Kidney (tissue), 14 donors: ENCODE measurements around the gene INVS. TPM values are rescaled to one million over a fixed set of nuclear protein-coding genes. Genes with fewer than 3 reads are reported as not detected.

ENCODE experiments used
- DNase-seq, 5 donors: peaks; one replicate each; pipeline ENCODE4 v3.0.0-alpha.2; 2013 to 2020
- FAIRE-seq: peaks from 2 replicates; lab custom pipeline; 2012; peaks lifted over from hg19 to GRCh38; lab: Jason Lieb, UNC
- H3K27ac ChIP-seq, 2 donors: one replicate each; pipeline ENCODE4 v1.7.0; 2013; ENCODE audit warnings: low read depth in 2 of 2, low read length in 2 of 2, inconsistent platforms in 1 of 2
- H3K27me3 ChIP-seq: one replicate; pipeline ENCODE4 v1.7.1; 2013; ENCODE audit warnings: low read length, inconsistent platforms; ENCODE audit not compliant: control insufficient read depth, insufficient read depth
- H3K36me3 ChIP-seq, 3 donors: one replicate each; pipeline versions ENCODE4 v1.7.0 to v1.7.1; 2013; ENCODE audit warnings: low read length in 3 of 3, control low read depth in 1 of 3, inconsistent platforms in 1 of 3; ENCODE audit not compliant: insufficient read depth in 3 of 3, control insufficient read depth in 2 of 3
- H3K4me1 ChIP-seq, 3 donors: one replicate each; pipeline versions ENCODE4 v1.7.0 to v1.7.1; 2013; ENCODE audit warnings: low read length in 3 of 3, inconsistent platforms in 1 of 3, low read depth in 1 of 3; ENCODE audit not compliant: control insufficient read depth in 2 of 3, insufficient read depth in 2 of 3
- H3K4me3 ChIP-seq, 3 donors: one replicate each; pipeline versions ENCODE4 v1.7.0 to v1.8.1; 2013; ENCODE audit warnings: low read length in 3 of 3, control low read depth in 1 of 3, inconsistent platforms in 1 of 3
- H3K9ac ChIP-seq, 3 donors: one replicate each; pipeline versions ENCODE4 v1.7.0 to v1.7.1; 2013; ENCODE audit warnings: low read length in 3 of 3, control low read depth in 1 of 3, inconsistent platforms in 1 of 3
- H3K9me3 ChIP-seq, 3 donors: one replicate each; pipeline versions ENCODE4 v1.7.0 to v1.7.1; 2013; ENCODE audit warnings: low read length in 3 of 3, control low read depth in 1 of 3, inconsistent platforms in 1 of 3; ENCODE audit not compliant: control insufficient read depth in 2 of 3, insufficient read depth in 1 of 3
- CTCF ChIP-seq: IDR thresholded peaks from 3 replicates; pipeline ENCODE4 v1.5.1; 2012; ENCODE audit warnings: mild to moderate bottlenecking, moderate library complexity, borderline replicate concordance; ENCODE audit not compliant: insufficient read depth; ENCODE audit errors: extremely low read depth
- intact Hi-C: fragments of 100-400 bp; cut with DNase I; formaldehyde crosslinking; loops from one replicate; pipeline ENCODE4 v1.11.1; 2022
- polyA plus RNA-seq: library from polyadenylated mRNA; stranded (reverse); fragments of 350-450 nt; fragmentation: Illumina TruSeq; extraction: RNeasy Lipid Tissue Mini Kit (QIAGEN cat#74804); gene quantifications from one replicate; pipeline ENCODE4 v1.2.3, GENCODE V29; 2014; ENCODE audit warnings: low read depth, low replicate concordance; ENCODE audit not compliant: insufficient read depth
- total RNA-seq: library from RNA; stranded (reverse); fragmentation: NEBNext Ultra II Directional; extraction: Animal tissue kit (Norgen Biotek cat#: 25700); gene quantifications from one replicate; pipeline ENCODE4 v1.2.1, GENCODE V29; 2021
- donor health status: control.
- donor health status: control.
- donor health status: control.
- donor health status: control.
- donor health status: control.
- donor health status: DM: yes; HTN: yes; CAD: no.
- donor health status: Normal renal cell carcinoma (clear cell type).

The INVS gene
- total and polyA plus RNA-seq, 2 donors from 2014 or later = 7.1 to 19.7 TPM

- no peaks in the 10 kb centered on the region for H3K27me3 ChIP-seq
- peaks cover 0 to 6% (median 2%) of the 10 kb centered on the region in 3 donors for H3K36me3 ChIP-seq
- H3K9me3 ChIP-seq = no peaks in the 10 kb centered on the region
- DNase-seq (no peak), FAIRE-seq (no peak)
- TF ChIP-seq CTCF = no peak
- no peak overlapping the region for H3K4me3 ChIP-seq
- H3K9ac ChIP-seq = no peak overlapping the region
- H3K4me1 ChIP-seq = no peaks in the 10 kb centered on the region
- intact Hi-C loops = no loop called here
- H3K27ac ChIP-seq = no peak overlapping the region
Measured at GRCh38 chr9:100341889-100342288, 242.8 kb downstream of the INVS start.

GRCh38 chr9:100346836-100347235 is 247.8 kb downstream of the INVS start:
- Histone ChIP-seq H3K36me3 (peaks cover 0 to 3% (median 0%) of the 10 kb centered on the region in 3 donors), H3K4me3 (no peak overlapping the region), H3K9ac (no peak overlapping the region), H3K27ac (no peak overlapping the region), H3K27me3 (no peaks in the 10 kb centered on the region), H3K9me3 (no peaks in the 10 kb centered on the region), H3K4me1 (peaks cover 0 to 3% (median 2%) of the 10 kb centered on the region in 3 donors)
- TF ChIP-seq CTCF = no peak
- DNase-seq (no peak), FAIRE-seq (no peak)
- intact Hi-C loops = no loop called here

- Histone ChIP-seq H3K27me3 (no peaks in the 10 kb centered on the region), H3K9me3 (no peaks in the 10 kb centered on the region), H3K27ac (no peak overlapping the region), H3K36me3 (peaks cover 0 to 3% (median 0%) of the 10 kb centered on the region in 3 donors), H3K4me1 (peaks cover 2 to 7% (median 6%) of the 10 kb centered on the region in 3 donors), H3K9ac (no peak overlapping the region), H3K4me3 (no peak overlapping the region)
- intact Hi-C loops = no loop called here
- no peak for TF ChIP-seq CTCF
- DNase-seq (no peak), FAIRE-seq (no peak)
Measured at GRCh38 chr9:100350188-100350587, 251.1 kb downstream of the INVS start.

Other genes starting within 250 kb of the INVS start
- 39.7 TPM for gene STX17, start 192.6 kb upstream of the INVS start, total RNA-seq
- gene STX17, start 192.6 kb upstream of the INVS start, polyA plus RNA-seq = 5.2 TPM
- gene ERP44, start 243 bp upstream of the INVS start, total RNA-seq = 22.3 TPM
- 24.1 TPM for gene ERP44, start 243 bp upstream of the INVS start, polyA plus RNA-seq